ENCODE measurements around the gene BRINP2. TPM values are rescaled to one million over a fixed set of nuclear protein-coding genes. Genes with fewer than 3 reads are reported as not detected.
"Not testable (repeated sequence)": the region's sequence is repeated elsewhere in the genome, so short reads cannot be mapped to it uniquely, and the experiment has no call there.

BRINP2 gene
- total RNA-seq, 6 experiments from 2014 or later: 0.09 to 0.57 (median 0.36) TPM

DNA sequence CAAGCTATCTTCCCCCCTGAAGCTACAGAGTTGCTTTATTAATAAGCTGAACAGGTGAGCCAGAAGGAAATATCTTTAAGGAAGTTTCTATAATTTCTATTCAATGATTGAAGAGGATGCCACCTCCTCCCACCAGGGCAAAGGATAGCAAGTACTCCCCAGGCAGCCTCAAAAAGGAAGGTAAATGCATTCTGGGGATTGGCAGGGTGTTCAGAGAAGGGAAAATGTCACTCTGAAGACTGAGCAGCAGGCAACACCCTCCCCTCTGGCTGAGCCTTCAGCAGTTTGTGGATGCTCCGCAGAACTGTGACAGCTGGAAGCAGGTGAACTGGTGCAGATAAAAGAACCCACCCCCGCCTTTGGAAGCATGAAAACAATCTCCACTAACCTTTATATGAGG is 140.8 kb downstream of the BRINP2 start:
- no CpG with 5 or more reads among the region's 2 CpGs for WGBS (ENCODE audit: insufficient coverage, low coverage, low lambda C conversion rate, missing lambda C conversion rate)
- no peak for ATAC-seq

GRCh38 chr1:177315261-177315660 is 144.5 kb downstream of the BRINP2 start:
- H3K27ac ChIP-seq: no peak overlapping the region
- intact Hi-C loops (cut with DNase I): no loop called here
- H3K9me3 ChIP-seq: no peaks in the 10 kb centered on the region
- H3K4me3 ChIP-seq: no peak overlapping the region
- H3K27me3 ChIP-seq: no peaks in the 10 kb centered on the region
- H3K4me1 ChIP-seq: no peaks in the 10 kb centered on the region
- TF ChIP-seq CTCF (IDR thresholded peaks at IDR 0.05) (no peak), POLR2A (IDR thresholded peaks at IDR 0.05) (no peak)
- 44% methylated on average over 2 of the region's 2 CpGs for WGBS (ENCODE audit: insufficient coverage, low coverage, low lambda C conversion rate, missing lambda C conversion rate)
- ATAC-seq (no peak), DNase-seq (no peak)
- H3K36me3 ChIP-seq: no peaks in the 10 kb centered on the region

More for the DNA sequence above, 140.8 kb downstream of the BRINP2 start:
- Histone ChIP-seq H3K4me1 (no peaks in the 10 kb centered on the region), H3K4me3 (no peak overlapping the region), H3K36me3 (no peaks in the 10 kb centered on the region), H3K27me3 (no peaks in the 10 kb centered on the region), H3K9me3 (no peaks in the 10 kb centered on the region), H3K27ac (no peak overlapping the region)
- no peak for DNase-seq
- TF ChIP-seq POLR2A (IDR thresholded peaks at IDR 0.05) (no peak), CTCF (IDR thresholded peaks at IDR 0.05) (no peak)
- intact Hi-C loops (cut with DNase I): no loop called here

DNA sequence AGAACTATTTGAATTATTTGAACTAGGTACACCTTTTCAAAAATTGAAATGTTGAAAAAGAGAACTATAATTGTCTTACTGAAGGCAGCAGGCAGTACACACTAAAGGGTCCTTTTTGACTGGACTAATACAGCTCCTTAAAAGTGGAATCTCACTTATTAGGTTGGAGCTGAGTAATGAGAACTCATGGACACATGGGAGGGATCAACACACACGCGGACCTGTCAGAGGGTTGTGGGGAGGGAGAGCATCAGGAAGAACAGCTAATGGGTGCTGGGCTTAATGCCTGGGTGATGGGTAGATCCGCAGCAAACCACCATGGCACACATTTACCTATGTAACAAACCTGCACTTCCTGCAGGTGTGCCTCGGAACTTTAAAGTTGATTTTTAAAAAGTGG is 145.0 kb downstream of the BRINP2 start:
- 55% methylated on average over 4 of the region's 4 CpGs for WGBS (ENCODE audit: insufficient coverage, low coverage, low lambda C conversion rate, missing lambda C conversion rate)
- no peak overlapping the region for H3K4me3 ChIP-seq
- DNase-seq: no peak

DNA sequence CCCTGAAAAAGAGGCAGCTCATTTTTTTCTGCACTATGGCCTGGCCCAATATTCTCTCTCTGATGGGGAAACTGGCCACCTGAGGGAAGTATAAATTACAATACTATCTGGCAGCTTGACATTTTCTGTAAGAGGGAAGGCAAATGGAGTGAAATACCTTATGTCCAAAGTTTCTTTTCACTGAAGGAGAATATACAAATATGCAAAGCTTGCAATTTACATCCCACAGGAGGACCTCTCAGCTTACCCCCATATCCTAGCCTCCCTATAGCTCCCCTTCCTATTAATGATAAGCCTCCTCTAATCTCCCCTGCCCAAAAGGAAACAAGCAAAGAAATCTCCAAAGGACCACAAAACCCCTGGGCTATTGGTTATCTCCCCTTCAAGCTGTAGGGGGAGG is 150.7 kb downstream of the BRINP2 start:
- H3K4me3 ChIP-seq; DNase-seq; ATAC-seq; H3K4me1 ChIP-seq; H3K27me3 ChIP-seq; H3K36me3 ChIP-seq; H3K9me3 ChIP-seq; intact Hi-C loops (cut with DNase I); H3K27ac ChIP-seq: not testable (repeated sequence)

More for the DNA sequence above, 145.0 kb downstream of the BRINP2 start:
- TF ChIP-seq CTCF (IDR thresholded peaks at IDR 0.05) (no peak), POLR2A (IDR thresholded peaks at IDR 0.05) (no peak)
- Histone ChIP-seq H3K27me3 (no peaks in the 10 kb centered on the region), H3K36me3 (no peaks in the 10 kb centered on the region), H3K9me3 (no peaks in the 10 kb centered on the region), H3K4me1 (no peaks in the 10 kb centered on the region), H3K27ac (no peak overlapping the region)
- intact Hi-C loops (cut with DNase I): no loop called here
- ATAC-seq: no peak

GRCh38 chr1:177328251-177328650 is 157.5 kb downstream of the BRINP2 start:
- ATAC-seq (no peak), DNase-seq (no peak)
- Histone ChIP-seq H3K4me1 (no peaks in the 10 kb centered on the region), H3K27me3 (no peaks in the 10 kb centered on the region), H3K36me3 (no peaks in the 10 kb centered on the region), H3K27ac (no peak overlapping the region), H3K4me3 (no peak overlapping the region), H3K9me3 (no peaks in the 10 kb centered on the region)
- TF ChIP-seq POLR2A (IDR thresholded peaks at IDR 0.05) (no peak), CTCF (IDR thresholded peaks at IDR 0.05) (no peak)
- intact Hi-C loops (cut with DNase I): no loop called here
- WGBS (ENCODE audit: insufficient coverage, low coverage, low lambda C conversion rate, missing lambda C conversion rate): 17% methylated on average over 1 of the region's 2 CpGs

Measured in right lobe of liver (tissue), 6 donors.